GM20000 (cell line): ENCODE results near the gene ENTPD1.

Experiments used
- DNase-seq: peaks from one replicate; pipeline ENCODE4 v3.0.0; 2012; ENCODE audit warnings: low spot score
- CTCF ChIP-seq: IDR thresholded peaks from 2 replicates; pipeline ENCODE4 v1.5.1; 2012; ENCODE audit warnings: mild to moderate bottlenecking, control low read depth; ENCODE audit errors: extremely low read depth, missing control alignments

ENTPD1 gene

GRCh38 chr10:95847007-95847406 lies 91.0 kb downstream of the ENTPD1 start:
- DNase-seq: no peak
- no peak for TF ChIP-seq CTCF

- no peak for DNase-seq
- no peak for TF ChIP-seq CTCF
Observed at GRCh38 chr10:95848841-95849240, 92.9 kb downstream of the ENTPD1 start.

- DNase-seq: no peak
- no peak for TF ChIP-seq CTCF
Observed at GRCh38 chr10:95850791-95851190, 94.8 kb downstream of the ENTPD1 start.

- no peak for DNase-seq
- no peak for TF ChIP-seq CTCF
Observed at GRCh38 chr10:95860166-95860940, 104.4 kb downstream of the ENTPD1 start.

GRCh38 chr10:95861386-95861785 lies 105.4 kb downstream of the ENTPD1 start:
- TF ChIP-seq CTCF: no peak
- DNase-seq: no peak

GRCh38 chr10:95864906-95865813 lies 109.2 kb downstream of the ENTPD1 start:
- TF ChIP-seq CTCF: peak; percentile 35
- peak; percentile 71 for DNase-seq
